ELR (cell line): Measurements from ENCODE around the gene ZNF772.

Experiments used
- DNase-seq: peaks from one replicate; pipeline ENCODE4 v3.0.0-alpha.2; 2015; ENCODE audit warnings: low read depth

The ZNF772 gene

GRCh38 chr19:57435062-57435978 is 42.0 kb downstream of the ZNF772 start, which contains the start of gene ZNF749:
ZNF749 (plus strand) TSS chr19:57435325; CDS start chr19:57435579, 254 bp downstream.
- DNase-seq, result peak; percentile 98

GRCh38 chr19:57434386-57435061 is 42.8 kb downstream of the ZNF772 start:
- DNase-seq, result peak; percentile 47

DNA sequence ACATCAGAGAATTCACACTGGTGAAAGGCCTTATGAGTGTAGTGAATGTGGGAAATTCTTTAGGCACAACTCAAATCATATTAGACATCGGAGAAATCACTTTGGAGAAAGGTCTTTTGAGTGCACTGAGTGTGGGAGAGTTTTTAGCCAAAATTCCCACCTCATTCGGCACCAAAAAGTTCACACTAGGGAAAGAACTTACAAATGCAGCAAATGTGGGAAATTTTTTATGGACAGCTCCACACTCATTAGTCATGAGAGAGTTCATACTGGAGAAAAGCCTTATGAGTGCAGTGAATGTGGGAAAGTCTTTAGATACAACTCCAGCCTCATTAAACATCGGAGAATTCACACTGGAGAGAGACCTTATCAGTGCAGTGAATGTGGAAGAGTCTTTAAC is 56.3 kb downstream of the ZNF772 start:
- no peak for DNase-seq

DNA sequence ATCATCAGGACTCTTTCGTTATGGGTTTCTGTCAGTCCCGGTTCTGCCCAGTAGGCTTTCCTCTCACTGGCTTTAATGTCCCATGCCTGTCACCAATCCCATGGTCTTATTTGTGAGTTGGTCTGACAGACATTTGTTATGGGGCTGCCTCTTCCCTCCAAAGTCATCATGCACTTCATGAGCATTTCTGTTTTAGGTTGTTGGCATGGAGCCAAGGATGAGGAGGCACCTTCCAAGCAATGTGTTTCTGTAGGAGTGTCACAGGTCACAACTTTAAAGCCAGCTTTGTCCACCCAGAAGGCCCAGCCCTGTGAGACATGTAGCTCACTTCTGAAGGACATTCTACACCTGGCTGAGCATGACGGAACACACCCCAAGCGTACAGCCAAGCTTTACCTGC is 57.9 kb downstream of the ZNF772 start:
- no peak for DNase-seq
